GM21423 (cell line): ENCODE results near the gene ACTR2.
"Not testable (repeated sequence)": the region's sequence is repeated elsewhere in the genome, so short reads cannot be mapped to it uniquely, and the experiment has no call there.

ENCODE experiments used
- ATAC-seq: cut with Tn5 transposase; IDR thresholded peaks from one replicate; pipeline ENCODE4 v1.9.1; 2021; ENCODE audit warnings: mild to moderate bottlenecking, moderate library complexity; ENCODE audit not compliant: unreplicated experiment

The ACTR2 gene

GRCh38 chr2:65228263-65228750 lies 676 bp downstream of the ACTR2 start:
- ATAC-seq, result peak; percentile 37

GRCh38 chr2:65231121-65231520 lies 3.5 kb downstream of the ACTR2 start:
- no peak for ATAC-seq

- ATAC-seq, result no peak
Measured at GRCh38 chr2:65231892-65232477, 4.4 kb downstream of the ACTR2 start.

- peak; percentile 36 for ATAC-seq
Measured at GRCh38 chr2:65232636-65233035, 5.0 kb downstream of the ACTR2 start.

GRCh38 chr2:65240657-65241056 lies 13.0 kb downstream of the ACTR2 start:
- no peak for ATAC-seq

- not testable (repeated sequence) for ATAC-seq
Measured at GRCh38 chr2:65244452-65244851, 16.8 kb downstream of the ACTR2 start.

GRCh38 chr2:65252640-65253039 lies 25.0 kb downstream of the ACTR2 start:
- no peak for ATAC-seq

- ATAC-seq, result no peak
Measured at GRCh38 chr2:65255356-65255755, 27.7 kb downstream of the ACTR2 start.

- ATAC-seq, result no peak
Measured at GRCh38 chr2:65256054-65256453, 28.4 kb downstream of the ACTR2 start.

- ATAC-seq, result not testable (repeated sequence)
Measured at GRCh38 chr2:65257866-65258265, 30.2 kb downstream of the ACTR2 start.

- ATAC-seq, result no peak
Measured at GRCh38 chr2:65261676-65262075, 34.0 kb downstream of the ACTR2 start.

GRCh38 chr2:65263262-65263661 lies 35.6 kb downstream of the ACTR2 start:
- no peak for ATAC-seq

- ATAC-seq, result no peak
Measured at GRCh38 chr2:65263986-65264385, 36.4 kb downstream of the ACTR2 start.

GRCh38 chr2:65264821-65265670 lies 37.4 kb downstream of the ACTR2 start:
- ATAC-seq, result no peak

GRCh38 chr2:65265671-65266045 lies 38.0 kb downstream of the ACTR2 start:
- ATAC-seq, result no peak

- ATAC-seq, result no peak
Measured at GRCh38 chr2:65267008-65267407, 39.4 kb downstream of the ACTR2 start.

- no peak for ATAC-seq
Measured at GRCh38 chr2:65268957-65269356, 41.3 kb downstream of the ACTR2 start.

GRCh38 chr2:65273344-65273743 lies 45.7 kb downstream of the ACTR2 start:
- no peak for ATAC-seq

- ATAC-seq, result no peak
Measured at GRCh38 chr2:65275141-65275915, 47.7 kb downstream of the ACTR2 start.

- ATAC-seq, result no peak
Measured at GRCh38 chr2:65276609-65277008, 49.0 kb downstream of the ACTR2 start.

- ATAC-seq, result no peak
Measured at GRCh38 chr2:65277118-65277517, 49.5 kb downstream of the ACTR2 start.
